NB4 (cell line): Measurements from ENCODE around the gene ZNF639.

Source experiments
- DNase-seq: peaks from one replicate; pipeline ENCODE4 v3.0.0; 2010; ENCODE audit warnings: low read depth
- H3K4me3 ChIP-seq: one replicate; pipeline ENCODE4 v1.5.1; 2011; ENCODE audit warnings: mild to moderate bottlenecking, low read depth, low read length, moderate library complexity
- CTCF ChIP-seq: IDR thresholded peaks from one replicate; pipeline ENCODE4 v1.5.1; 2012; ENCODE audit warnings: low read depth, low read length
- MYC ChIP-seq: IDR thresholded peaks from 2 replicates; pipeline ENCODE4 v1.6.1; 2011; ENCODE audit warnings: low read depth, low read length
- POLR2A ChIP-seq: IDR thresholded peaks from 2 replicates; pipeline ENCODE4 v1.6.1; 2011; ENCODE audit warnings: mild to moderate bottlenecking; ENCODE audit not compliant: insufficient read length; ENCODE audit errors: extremely low read depth
- TF ChIP-seq, protein P1 (sequence below): IDR thresholded peaks from 2 replicates; pipeline ENCODE4 v1.6.1; 2011; ENCODE audit warnings: low read depth, low read length

ZNF639 gene

DNA sequence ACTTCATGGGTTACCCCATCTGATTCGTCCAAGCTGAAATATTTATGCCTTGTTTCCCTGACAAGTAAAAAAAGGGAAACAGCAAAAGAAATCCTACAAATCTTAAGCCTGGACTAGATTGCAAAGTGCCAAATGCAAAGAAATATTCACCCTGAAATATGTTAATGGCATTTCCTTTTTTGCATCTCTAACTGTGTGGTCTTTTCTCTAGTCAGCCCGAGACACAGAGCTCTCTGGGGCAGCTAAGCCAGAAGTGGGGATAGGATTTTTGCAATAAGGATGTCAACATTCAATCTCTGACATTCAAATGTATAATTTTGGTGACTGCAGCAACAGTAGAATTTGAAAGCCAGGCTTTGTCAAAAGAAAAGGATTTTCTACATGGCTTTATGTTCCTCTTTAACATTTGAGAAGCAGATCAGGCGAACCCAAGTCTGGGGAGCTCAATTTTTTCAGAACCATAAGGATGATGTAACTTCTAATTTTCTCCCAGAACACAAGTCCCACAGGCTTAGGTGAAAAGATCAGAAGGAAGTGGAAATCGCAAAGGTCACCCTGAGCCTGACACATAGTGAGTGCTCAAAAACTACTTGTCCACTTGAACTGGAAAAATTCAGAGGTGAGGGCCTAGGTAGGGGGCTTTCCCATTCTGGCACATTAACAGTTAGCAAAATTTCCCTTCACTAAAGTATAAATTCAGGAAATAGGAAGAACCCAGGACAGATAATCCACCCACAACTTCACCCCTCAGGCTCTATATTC, 43.7 kb upstream of the ZNF639 start:
- H3K4me3 ChIP-seq: no peak overlapping the region
- TF ChIP-seq, protein P1, sequence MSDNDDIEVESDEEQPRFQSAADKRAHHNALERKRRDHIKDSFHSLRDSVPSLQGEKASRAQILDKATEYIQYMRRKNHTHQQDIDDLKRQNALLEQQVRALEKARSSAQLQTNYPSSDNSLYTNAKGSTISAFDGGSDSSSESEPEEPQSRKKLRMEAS: no peak
- TF ChIP-seq MYC (no peak), CTCF (no peak), POLR2A (no peak)
- DNase-seq: no peak

GRCh38 chr3:179279837-179280236, 43.0 kb upstream of the ZNF639 start:
- no peak for TF ChIP-seq POLR2A
- no peak for TF ChIP-seq MYC
- TF ChIP-seq, protein P1: no peak
- no peak for TF ChIP-seq CTCF
- no peak overlapping the region for H3K4me3 ChIP-seq
- DNase-seq: no peak

GRCh38 chr3:179281825-179282224, 41.0 kb upstream of the ZNF639 start:
- no peak overlapping the region for H3K4me3 ChIP-seq
- TF ChIP-seq CTCF (no peak), MYC (no peak), POLR2A (no peak)
- TF ChIP-seq, protein P1: no peak
- DNase-seq: no peak

- DNase-seq: no peak
- no peak overlapping the region for H3K4me3 ChIP-seq
- TF ChIP-seq, protein P1: no peak
- TF ChIP-seq POLR2A: no peak
- no peak for TF ChIP-seq CTCF
- no peak for TF ChIP-seq MYC
Observed at GRCh38 chr3:179286331-179286730, 36.5 kb upstream of the ZNF639 start.

DNA sequence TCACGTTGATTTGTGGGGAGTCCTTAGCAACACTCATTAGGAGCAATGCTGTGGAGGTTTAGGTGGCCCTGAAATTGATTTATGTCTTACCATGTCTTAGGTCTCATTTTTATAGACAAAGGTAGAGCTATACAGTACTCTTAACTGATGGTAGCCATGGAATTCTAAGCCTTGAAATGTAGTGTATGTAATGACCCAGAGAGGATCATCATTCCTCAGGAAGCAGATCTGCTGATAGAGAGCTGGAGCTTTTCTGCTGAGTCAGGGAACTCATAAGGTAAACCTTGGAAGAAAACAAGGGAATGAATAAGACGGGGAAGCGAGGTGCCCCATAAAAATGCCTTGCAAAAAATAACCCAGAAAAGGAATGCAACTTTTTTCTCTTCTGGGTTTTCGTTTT, 34.0 kb upstream of the ZNF639 start:
- TF ChIP-seq MYC (no peak), CTCF (no peak), POLR2A (no peak)
- TF ChIP-seq, protein P1: no peak
- DNase-seq: no peak

DNA sequence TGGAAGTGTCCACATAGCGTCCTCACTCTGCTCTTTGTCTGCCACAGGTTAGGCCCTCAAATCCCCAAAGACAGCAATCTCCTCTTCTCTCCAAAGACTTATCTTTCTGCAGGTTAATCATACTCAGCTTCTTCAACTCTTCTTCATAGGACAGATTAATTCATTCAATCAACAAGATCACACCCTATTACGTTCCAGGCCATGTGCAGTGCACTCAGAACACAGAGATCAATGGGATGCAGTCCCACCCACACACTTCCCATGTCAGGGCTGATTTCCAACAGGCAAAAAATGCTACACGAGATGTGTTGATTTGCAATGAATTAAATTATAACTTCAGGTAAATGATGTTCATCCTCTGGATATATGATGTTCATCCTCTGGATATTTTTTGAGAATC, 33.5 kb upstream of the ZNF639 start:
- TF ChIP-seq POLR2A: no peak
- TF ChIP-seq, protein P1: no peak
- no peak for TF ChIP-seq MYC
- no peak for TF ChIP-seq CTCF
- DNase-seq: no peak
- H3K4me3 ChIP-seq: no peak overlapping the region

More for the DNA sequence above, 34.0 kb upstream of the ZNF639 start:
- no peak overlapping the region for H3K4me3 ChIP-seq
